Right cardiac atrium (tissue), 5 donors: ENCODE data around the gene THEMIS2. TPM values are rescaled to one million over a fixed set of nuclear protein-coding genes. Genes with fewer than 3 reads are reported as not detected.

Experiments used
- ATAC-seq, 2 donors: fragments of 200-7000 bp; cut with Tn5 transposase; one replicate each; pipeline versions ENCODE4 v1.8.0 to v1.9.1; 2020; ENCODE audit warnings: moderate library complexity in 2 of 2, mild to moderate bottlenecking in 1 of 2
- DNase-seq, 3 donors: peaks; one replicate each; pipeline ENCODE4 v3.0.0-alpha.2; 2020
- H3K27ac ChIP-seq: one replicate; pipeline ENCODE4 v1.5.1; 2013; ENCODE audit warnings: mild to moderate bottlenecking, low read length, control low read depth, moderate library complexity
- H3K27me3 ChIP-seq: one replicate; pipeline ENCODE4 v1.6.1; 2013; ENCODE audit not compliant: control insufficient read depth, insufficient read depth
- H3K4me1 ChIP-seq: one replicate; pipeline ENCODE4 v1.6.1; 2013; ENCODE audit warnings: low read length; ENCODE audit not compliant: control insufficient read depth, insufficient read depth
- H3K4me3 ChIP-seq: one replicate; pipeline ENCODE4 v1.5.1; 2013; ENCODE audit warnings: low read length, control low read depth
- H3K9me3 ChIP-seq: one replicate; pipeline ENCODE4 v1.6.1; 2013; ENCODE audit warnings: low read length; ENCODE audit not compliant: control insufficient read depth
- WGBS: extraction: QIAGEN DNeasy Blood & Tissue Kit; methylation state at CpG from one replicate; pipeline ENCODE4 v1.1.7; 2013; 5-methylcytosine and 5-hydroxymethylcytosine counted together
- intact Hi-C, 4 donors: fragments of 100-400 bp; cut with DNase I; formaldehyde crosslinking; loops; one replicate each; pipeline versions ENCODE4 v1.11.0 to v1.14.0; 2022 to 2023
- polyA plus RNA-seq: library from polyadenylated mRNA; stranded (reverse); fragments of 200-250 nt; gene quantifications from one replicate; pipeline ENCODE4 v1.2.3, GENCODE V29; 2013
- total RNA-seq, 4 donors: library from RNA; stranded (reverse); fragmentation: NEBNext Ultra II Directional; extraction: Animal tissue kit (Norgen Biotek cat#: 25700); gene quantifications; one replicate each; pipeline ENCODE4 v1.2.1, GENCODE V29; 2021
- donor health status: healthy with polysubstance abuse.
- donor health status: DM: no; HTN: yes; CAD: no.
- donor health status: DM: no; HTN: no; CAD: no.
- donor health status: DM: no; HTN: yes; CAD: no; lungs with severe emphysema.
- donor health status: DM: yes; HTN: yes; CAD: no.

The THEMIS2 gene
- total and polyA plus RNA-seq, 5 donors = 5.1 to 10.1 (median 9.2) TPM

- no peaks in the 10 kb centered on the region for H3K9me3 ChIP-seq
- ATAC-seq (no peak), DNase-seq (no peak)
- H3K27me3 ChIP-seq = no peaks in the 10 kb centered on the region
- H3K4me1 ChIP-seq = no peaks in the 10 kb centered on the region
- H3K27ac ChIP-seq = peak overlapping the region; percentile 12
- WGBS = 82% methylated on average over 2 of the region's 2 CpGs
- intact Hi-C loops = no loop called here
- no peak overlapping the region for H3K4me3 ChIP-seq
These were observed 14.0 kb downstream of the THEMIS2 start for GRCh38 chr1:27886353-27886679.

- 83% methylated on average over 3 of the region's 3 CpGs for WGBS
- H3K27ac ChIP-seq = no peak overlapping the region
- H3K4me3 ChIP-seq = no peak overlapping the region
- ATAC-seq = no peak
- intact Hi-C loops = no loop called here
- H3K9me3 ChIP-seq = no peaks in the 10 kb centered on the region
- no peaks in the 10 kb centered on the region for H3K4me1 ChIP-seq
- H3K27me3 ChIP-seq = no peaks in the 10 kb centered on the region
- no peak for DNase-seq
These were observed 14.4 kb downstream of the THEMIS2 start for GRCh38 chr1:27886744-27887143.

DNA sequence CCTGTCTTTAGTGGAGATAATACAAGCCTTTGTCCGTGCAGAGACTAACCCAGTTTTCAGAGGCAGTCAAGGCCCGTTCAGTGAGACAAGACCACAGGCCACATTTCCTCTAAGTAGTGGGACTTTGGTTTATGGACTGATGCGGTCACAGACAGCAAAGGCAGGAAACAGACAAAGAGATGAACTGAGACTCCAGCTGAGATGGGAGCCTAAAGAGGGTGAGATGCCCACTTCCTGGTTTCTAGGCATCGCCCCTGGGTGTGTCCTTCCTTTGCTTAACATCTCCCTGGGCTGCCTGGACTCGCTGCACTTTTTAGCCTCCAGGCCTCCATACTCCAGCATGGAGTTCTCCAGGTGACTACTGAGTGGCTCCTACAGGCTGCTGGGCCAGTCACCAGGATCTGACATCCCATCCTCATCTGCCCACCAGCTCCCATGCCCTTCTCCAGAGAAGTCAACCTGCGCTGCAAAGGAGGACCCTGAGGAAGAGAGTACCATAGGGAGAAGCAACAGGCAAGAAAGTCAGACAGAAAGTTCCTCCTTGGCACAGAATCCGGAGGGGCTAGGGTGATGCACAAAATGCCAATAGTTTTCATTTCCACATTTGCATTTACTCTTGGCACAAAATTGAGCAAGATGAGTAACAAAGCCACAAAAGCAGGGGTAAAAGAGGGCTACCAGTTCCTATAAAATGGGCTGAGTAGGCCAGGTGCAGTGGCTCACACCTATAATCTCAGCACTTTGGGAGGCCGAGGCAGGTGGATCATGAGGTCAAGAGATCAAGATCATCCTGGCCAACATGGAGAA lies 15.1 kb downstream of the THEMIS2 start:
- WGBS = 78% methylated on average over 8 of the region's 8 CpGs
- no peak for ATAC-seq
- H3K9me3 ChIP-seq = no peaks in the 10 kb centered on the region
- H3K4me1 ChIP-seq = no peaks in the 10 kb centered on the region
- no peak for DNase-seq
- H3K27ac ChIP-seq = peak overlapping the region; percentile 54
- H3K4me3 ChIP-seq = no peak overlapping the region
- intact Hi-C loops = no loop called here
- no peaks in the 10 kb centered on the region for H3K27me3 ChIP-seq

DNA sequence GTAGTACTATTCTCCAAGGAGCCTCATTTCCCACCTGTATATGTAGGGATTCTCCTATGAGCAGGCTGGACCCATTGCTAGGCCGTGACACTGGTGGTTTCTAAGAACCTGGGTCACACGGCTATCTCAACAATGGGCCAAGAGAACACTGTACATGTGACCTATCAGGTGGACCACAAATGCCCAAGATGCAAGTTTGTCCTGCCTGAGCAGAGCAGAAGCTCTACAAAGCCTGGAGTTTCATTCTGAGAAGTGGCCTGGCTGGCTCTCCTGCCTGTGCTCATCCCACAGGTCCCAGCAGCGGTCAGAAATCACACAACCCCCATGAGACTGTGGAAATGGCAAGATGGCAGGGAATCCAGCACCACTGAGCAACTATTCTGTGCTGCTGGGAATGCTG lies 17.2 kb downstream of the THEMIS2 start:
- no peaks in the 10 kb centered on the region for H3K9me3 ChIP-seq
- no peaks in the 10 kb centered on the region for H3K27me3 ChIP-seq
- intact Hi-C loops = no loop called here
- DNase-seq = no peak
- 92% methylated on average over 3 of the region's 3 CpGs for WGBS
- no peak for ATAC-seq
- no peak overlapping the region for H3K4me3 ChIP-seq
- no peak overlapping the region for H3K27ac ChIP-seq
- H3K4me1 ChIP-seq = no peaks in the 10 kb centered on the region

DNA sequence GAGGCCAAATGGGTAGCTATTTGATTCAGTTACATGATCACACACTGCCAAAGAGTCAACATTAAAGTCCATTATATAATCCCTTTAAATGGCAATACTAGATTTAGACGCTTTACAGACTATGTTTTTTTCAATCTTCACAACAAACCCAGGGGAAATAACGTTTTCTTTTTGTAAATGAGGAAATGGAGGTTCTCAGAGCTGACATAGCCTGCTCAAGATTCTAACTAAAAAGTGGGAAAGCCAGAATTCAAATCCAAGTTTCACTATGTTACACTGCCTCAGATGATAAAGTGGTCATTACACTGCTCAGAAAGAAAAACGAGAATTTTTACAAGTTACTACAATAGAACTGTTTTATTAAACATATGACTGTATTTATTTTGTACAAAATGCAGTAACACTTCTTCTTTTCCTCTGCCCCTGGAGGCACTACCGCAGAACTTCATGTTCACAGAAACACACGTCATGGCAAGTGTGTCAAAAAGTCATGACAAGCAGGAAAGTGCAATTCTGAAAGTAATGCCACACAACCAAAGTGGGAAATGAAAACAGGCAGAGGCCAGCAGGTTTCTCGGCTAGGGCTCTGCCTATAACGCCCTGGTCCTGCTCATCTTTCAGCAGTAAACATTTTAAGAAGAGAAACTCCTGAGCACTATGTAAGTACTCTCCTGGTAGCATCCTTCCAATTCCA lies 19.0 kb downstream of the THEMIS2 start:
- intact Hi-C loops = no loop called here
- H3K4me1 ChIP-seq = no peaks in the 10 kb centered on the region
- 75% methylated on average over 7 of the region's 7 CpGs for WGBS

DNA sequence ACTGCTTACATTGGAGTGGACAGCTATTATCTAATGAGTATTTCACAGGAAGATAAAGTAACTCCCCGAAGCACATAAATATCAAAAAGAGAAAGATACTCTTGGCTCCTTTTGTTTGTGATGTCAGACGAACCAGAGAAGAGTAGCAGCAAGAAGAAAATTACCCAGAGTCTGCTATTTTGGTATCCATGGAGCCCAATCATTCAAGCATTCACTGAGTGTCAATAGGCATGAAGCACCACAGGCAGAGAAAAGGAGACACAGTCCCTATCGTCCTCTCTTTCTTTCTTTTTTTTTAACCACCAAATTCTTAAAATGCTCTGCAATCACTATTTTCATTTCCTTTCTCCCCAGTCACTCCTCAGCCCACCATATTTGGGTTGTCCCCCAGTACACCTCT lies 22.2 kb downstream of the THEMIS2 start:
- intact Hi-C loops = no loop called here

More for the DNA sequence above, 19.0 kb downstream of the THEMIS2 start:
- DNase-seq (no peak), ATAC-seq (peak in 1 of 2 donors; percentile 53)
- H3K4me3 ChIP-seq = no peak overlapping the region
- H3K27me3 ChIP-seq = no peaks in the 10 kb centered on the region
- no peaks in the 10 kb centered on the region for H3K9me3 ChIP-seq
- no peak overlapping the region for H3K27ac ChIP-seq

DNA sequence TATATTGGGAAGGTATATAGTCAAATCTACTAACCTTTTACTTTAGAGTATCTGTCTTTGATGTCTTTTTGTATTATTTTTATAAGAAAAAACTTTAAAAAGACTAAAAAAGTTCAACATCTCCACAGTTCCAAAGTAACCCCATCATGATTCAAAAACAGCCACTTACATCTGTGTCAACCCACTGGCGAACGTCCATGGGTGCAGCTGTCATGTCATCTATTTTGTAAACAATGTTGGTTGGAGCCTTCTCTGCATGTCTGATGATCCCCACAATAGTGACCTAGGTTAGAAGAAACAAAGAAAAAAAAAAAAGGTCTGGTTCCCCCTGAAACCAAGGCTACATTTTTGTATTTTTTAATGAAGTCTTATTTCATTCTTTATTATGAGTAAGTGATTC lies 34.4 kb downstream of the THEMIS2 start:
- Histone ChIP-seq H3K4me3 (no peak overlapping the region), H3K9me3 (no peaks in the 10 kb centered on the region), H3K27ac (no peak overlapping the region), H3K27me3 (no peaks in the 10 kb centered on the region), H3K4me1 (no peaks in the 10 kb centered on the region)
- ATAC-seq (no peak), DNase-seq (no peak)
- intact Hi-C loops = no loop called here
- WGBS = 83% methylated on average over 2 of the region's 2 CpGs

More for the DNA sequence above, 22.2 kb downstream of the THEMIS2 start:
- H3K27me3 ChIP-seq = no peaks in the 10 kb centered on the region
- WGBS = 67% methylated on average over 3 of the region's 3 CpGs
- H3K27ac ChIP-seq = no peak overlapping the region
- no peak overlapping the region for H3K4me3 ChIP-seq
- H3K4me1 ChIP-seq = no peaks in the 10 kb centered on the region
- ATAC-seq (no peak), DNase-seq (no peak)
- H3K9me3 ChIP-seq = no peaks in the 10 kb centered on the region

DNA sequence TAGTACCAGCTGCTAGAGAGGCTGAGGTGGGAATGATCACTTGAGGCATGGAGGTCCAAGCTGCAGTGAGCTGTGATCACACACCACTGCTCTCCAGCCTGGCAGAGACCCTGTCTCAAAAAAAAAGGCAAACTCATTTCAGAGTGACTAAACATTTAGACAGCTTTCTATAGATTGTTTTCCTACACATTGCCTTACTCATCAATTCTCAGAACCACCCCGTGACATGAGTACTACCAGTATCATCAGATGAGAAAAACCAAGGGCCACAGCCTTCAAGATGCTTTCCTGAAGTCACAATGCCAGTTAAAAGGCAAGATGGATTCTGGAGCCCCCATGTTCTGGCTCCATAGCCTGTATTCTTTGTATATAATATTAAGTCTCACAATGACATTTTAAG lies 40.1 kb downstream of the THEMIS2 start:
- no peaks in the 10 kb centered on the region for H3K4me1 ChIP-seq
- H3K4me3 ChIP-seq = no peak overlapping the region
- DNase-seq (no peak), ATAC-seq (no peak)
- WGBS = 93% methylated on average over 1 of the region's 1 CpG
- intact Hi-C loops = no loop called here
- H3K9me3 ChIP-seq = no peaks in the 10 kb centered on the region
- H3K27me3 ChIP-seq = no peaks in the 10 kb centered on the region
- no peak overlapping the region for H3K27ac ChIP-seq

- H3K27me3 ChIP-seq = no peaks in the 10 kb centered on the region
- no peaks in the 10 kb centered on the region for H3K9me3 ChIP-seq
- no peak overlapping the region for H3K4me3 ChIP-seq
- intact Hi-C loops = no loop called here
- DNase-seq = no peak
- no peak for ATAC-seq
- H3K4me1 ChIP-seq = no peaks in the 10 kb centered on the region
- H3K27ac ChIP-seq = peak overlapping the region; percentile 40
- WGBS = 64% methylated on average over 7 of the region's 7 CpGs
These were observed 42.8 kb downstream of the THEMIS2 start for GRCh38 chr1:27915082-27915575.

DNA sequence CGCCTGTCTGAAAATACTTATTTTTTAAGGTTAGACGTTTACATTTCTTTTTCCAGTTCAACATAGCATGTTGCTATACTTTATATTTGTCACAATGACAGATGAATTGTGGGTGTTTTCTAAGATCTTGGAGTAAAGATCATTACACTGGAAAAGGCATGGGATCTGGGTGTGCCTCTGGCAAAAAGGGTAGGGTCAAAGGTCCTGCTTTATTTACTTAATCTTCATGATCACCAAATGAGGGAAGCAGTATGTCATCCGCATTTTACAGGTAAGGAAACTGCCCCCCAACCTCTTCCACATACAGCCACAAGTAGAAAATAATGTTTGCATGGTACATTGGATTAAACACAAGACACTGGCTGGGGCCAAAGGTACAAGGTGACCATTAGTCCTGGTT lies 49.9 kb downstream of the THEMIS2 start:
- ATAC-seq (no peak), DNase-seq (no peak)
- 85% methylated on average over 3 of the region's 3 CpGs for WGBS
- Histone ChIP-seq H3K27me3 (no peaks in the 10 kb centered on the region), H3K9me3 (no peaks in the 10 kb centered on the region), H3K4me3 (no peak overlapping the region), H3K4me1 (no peaks in the 10 kb centered on the region), H3K27ac (no peak overlapping the region)
- intact Hi-C loops = no loop called here

DNA sequence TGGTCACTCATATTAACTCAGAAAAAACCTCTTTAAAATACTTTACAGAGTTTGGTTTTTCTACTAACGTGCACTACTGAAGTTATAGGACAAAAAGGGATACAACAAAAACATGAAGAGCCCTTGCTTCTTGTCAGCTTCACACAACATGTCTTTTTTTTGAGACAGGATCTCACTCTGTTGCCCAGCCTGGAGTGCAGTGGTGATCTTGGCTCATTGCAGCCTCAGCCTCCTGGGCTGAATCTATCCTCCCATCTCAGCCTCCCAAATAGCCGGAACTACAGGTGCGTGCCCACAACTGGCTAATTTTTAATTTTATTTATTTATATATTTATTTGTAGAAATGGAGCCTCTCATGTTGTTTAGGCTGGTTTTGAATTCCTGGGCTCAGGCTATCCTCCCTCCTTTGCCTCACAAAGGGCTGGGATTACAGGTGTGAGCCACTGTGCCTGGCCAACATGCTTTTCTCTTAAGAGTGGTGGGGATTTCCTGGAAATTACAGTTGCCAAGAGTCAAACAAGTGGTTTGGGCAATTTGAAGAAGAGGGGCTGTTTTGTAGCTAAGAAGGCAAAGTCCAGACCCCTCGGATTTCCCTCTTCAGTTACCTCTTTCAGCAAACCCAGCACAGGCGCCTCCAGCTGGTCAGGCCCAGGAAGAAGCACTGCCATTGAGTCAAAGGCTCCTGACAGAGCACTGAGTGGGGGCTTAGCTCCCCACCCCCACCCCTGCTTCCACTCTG lies 56.0 kb downstream of the THEMIS2 start:
- no peaks in the 10 kb centered on the region for H3K27me3 ChIP-seq
- intact Hi-C loops = no loop called here
- no peak overlapping the region for H3K4me3 ChIP-seq
- no peaks in the 10 kb centered on the region for H3K4me1 ChIP-seq
- no peak overlapping the region for H3K27ac ChIP-seq
- ATAC-seq (no peak), DNase-seq (no peak)
- H3K9me3 ChIP-seq = no peaks in the 10 kb centered on the region
- WGBS = 67% methylated on average over 5 of the region's 5 CpGs
